ENCODE results near the gene CXCL1. TPM values are rescaled to one million over a fixed set of nuclear protein-coding genes. Genes with fewer than 3 reads are reported as not detected.

The CXCL1 gene
- total and polyA plus RNA-seq, 7 donors = 0.26 to 4.2 (median 1.6) TPM

- no peak overlapping the region for H3K27ac ChIP-seq
- H3K4me1 ChIP-seq = no peaks in the 10 kb centered on the region
- H3K36me3 ChIP-seq (ENCODE audit: insufficient read depth in 1 of 2, low read depth in 1 of 2) = no peaks in the 10 kb centered on the region
- intact Hi-C loops (cut with DNase I) = no loop called here
- DNase-seq (no peak), ATAC-seq (no peak)
- peaks cover 0 to 5% (median 4%) of the 10 kb centered on the region in 3 donors for H3K27me3 ChIP-seq (ENCODE audit: insufficient read depth in 3 of 3, low read length in 2 of 3)
- TF ChIP-seq CTCF (IDR thresholded peaks at IDR 0.05) = no peak
- H3K4me3 ChIP-seq = no peak overlapping the region
- no peaks in the 10 kb centered on the region for H3K9me3 ChIP-seq
- WGBS, 3 donors = 69 to 85% (median 73%) methylated on average over 1 of the region's 1 CpG
Observed at GRCh38 chr4:73848183-73848777, 20.9 kb upstream of the CXCL1 start.

DNA sequence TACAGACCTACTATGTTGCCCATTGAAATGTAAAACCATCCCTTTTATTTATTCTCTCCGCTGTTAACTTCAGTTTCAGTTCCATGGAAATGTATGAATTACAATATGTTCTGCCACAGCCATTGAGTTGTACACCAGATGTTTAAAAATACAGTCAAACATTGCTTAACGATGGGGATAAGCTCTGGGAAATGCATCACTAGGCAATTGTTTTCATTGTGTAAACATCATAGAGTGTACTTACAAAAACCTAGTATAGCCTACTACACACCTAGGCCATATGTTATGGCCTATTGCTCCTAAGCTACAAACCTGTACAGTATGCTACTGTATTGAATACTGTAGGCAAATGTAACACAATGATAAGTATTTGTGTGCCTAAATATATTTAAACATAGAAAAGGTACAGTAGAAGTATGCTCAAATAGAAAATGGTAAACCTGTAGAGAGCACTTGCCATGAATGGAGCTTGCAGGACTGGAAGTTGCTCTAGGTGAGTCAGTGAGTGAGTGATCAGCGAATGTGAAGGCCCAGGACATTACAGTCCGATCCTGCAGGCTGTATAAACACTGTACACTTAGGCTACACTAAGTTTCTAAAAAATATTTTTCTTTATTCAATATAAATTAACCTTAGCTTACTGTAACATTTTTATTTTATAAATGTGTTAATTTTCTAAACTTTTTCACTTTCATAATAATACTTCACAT, 18.8 kb upstream of the CXCL1 start:
- no peaks in the 10 kb centered on the region for H3K9me3 ChIP-seq
- H3K36me3 ChIP-seq (ENCODE audit: insufficient read depth in 1 of 2, low read depth in 1 of 2) = no peaks in the 10 kb centered on the region
- peaks cover 0 to 5% (median 4%) of the 10 kb centered on the region in 3 donors for H3K27me3 ChIP-seq (ENCODE audit: insufficient read depth in 3 of 3, low read length in 2 of 3)
- DNase-seq = no peak
- no peak overlapping the region for H3K4me3 ChIP-seq
- intact Hi-C loops (cut with DNase I) = no loop called here
- H3K27ac ChIP-seq = no peak overlapping the region
- no peaks in the 10 kb centered on the region for H3K4me1 ChIP-seq
- no peak for TF ChIP-seq CTCF (IDR thresholded peaks at IDR 0.05)
- 81 to 82% (median 82%) methylated on average over 4 of the region's 4 CpGs for WGBS, 3 donors
- ATAC-seq = no peak

- no peak overlapping the region for H3K4me3 ChIP-seq
- no peaks in the 10 kb centered on the region for H3K4me1 ChIP-seq
- WGBS, 3 donors = 59 to 70% (median 59%) methylated on average over 1 of the region's 1 CpG
Observed at GRCh38 chr4:73851293-73851692, 17.9 kb upstream of the CXCL1 start.

GRCh38 chr4:73852771-73853170, 16.4 kb upstream of the CXCL1 start:
- Histone ChIP-seq H3K27me3 (ENCODE audit: insufficient read depth in 3 of 3, low read length in 2 of 3) (peaks cover 0 to 5% (median 4%) of the 10 kb centered on the region in 3 donors), H3K36me3 (ENCODE audit: insufficient read depth in 1 of 2, low read depth in 1 of 2) (no peaks in the 10 kb centered on the region), H3K4me3 (no peak overlapping the region), H3K27ac (no peak overlapping the region), H3K4me1 (no peaks in the 10 kb centered on the region), H3K9me3 (no peaks in the 10 kb centered on the region)
- no peak for TF ChIP-seq CTCF (IDR thresholded peaks at IDR 0.05)
- DNase-seq (no peak), ATAC-seq (no peak)
- intact Hi-C loops (cut with DNase I) = no loop called here

More at GRCh38 chr4:73851293-73851692, 17.9 kb upstream of the CXCL1 start:
- DNase-seq = no peak
- intact Hi-C loops (cut with DNase I) = no loop called here
- no peak for ATAC-seq
- Histone ChIP-seq H3K36me3 (ENCODE audit: insufficient read depth in 1 of 2, low read depth in 1 of 2) (no peaks in the 10 kb centered on the region), H3K27me3 (ENCODE audit: insufficient read depth in 3 of 3, low read length in 2 of 3) (peaks cover 0 to 5% (median 4%) of the 10 kb centered on the region in 3 donors), H3K27ac (no peak overlapping the region), H3K9me3 (no peaks in the 10 kb centered on the region)
- no peak for TF ChIP-seq CTCF (IDR thresholded peaks at IDR 0.05)
